Measurements from ENCODE around the gene TXNDC12. TPM values are rescaled to one million over a fixed set of nuclear protein-coding genes. Genes with fewer than 3 reads are reported as not detected.

Gene TXNDC12
- total and polyA plus RNA-seq, 9 of the 15 experiments (the other 6 are each of a cell fraction or from before 2014, with no cell fraction given) = 17.0 to 60.8 (median 37.8) TPM

DNA sequence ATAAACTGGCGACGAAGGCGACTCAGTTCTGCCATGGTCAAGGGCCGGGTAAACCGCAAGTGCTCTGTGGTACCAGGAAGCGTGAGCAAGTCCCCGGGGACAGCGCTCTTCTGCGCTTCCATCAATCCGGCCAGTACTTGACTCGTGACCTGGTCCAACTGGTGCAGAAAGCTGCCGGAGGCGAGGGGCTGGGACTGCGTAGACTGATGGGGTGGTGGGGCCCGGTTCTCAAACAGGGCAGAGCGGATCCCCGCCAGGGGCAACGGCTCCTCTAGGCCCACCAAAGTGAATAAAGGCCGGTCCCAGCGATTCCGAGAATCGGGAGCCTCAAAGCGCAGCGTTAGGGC is 22.2 kb downstream of the TXNDC12 start (continued):
- peak; percentile 6 for TF ChIP-seq HNRNPLL (IDR thresholded peaks at IDR 0.05; ENCODE audit: low read depth, low read length, poor library complexity, severe bottlenecking)
- TF ChIP-seq, protein P1, sequence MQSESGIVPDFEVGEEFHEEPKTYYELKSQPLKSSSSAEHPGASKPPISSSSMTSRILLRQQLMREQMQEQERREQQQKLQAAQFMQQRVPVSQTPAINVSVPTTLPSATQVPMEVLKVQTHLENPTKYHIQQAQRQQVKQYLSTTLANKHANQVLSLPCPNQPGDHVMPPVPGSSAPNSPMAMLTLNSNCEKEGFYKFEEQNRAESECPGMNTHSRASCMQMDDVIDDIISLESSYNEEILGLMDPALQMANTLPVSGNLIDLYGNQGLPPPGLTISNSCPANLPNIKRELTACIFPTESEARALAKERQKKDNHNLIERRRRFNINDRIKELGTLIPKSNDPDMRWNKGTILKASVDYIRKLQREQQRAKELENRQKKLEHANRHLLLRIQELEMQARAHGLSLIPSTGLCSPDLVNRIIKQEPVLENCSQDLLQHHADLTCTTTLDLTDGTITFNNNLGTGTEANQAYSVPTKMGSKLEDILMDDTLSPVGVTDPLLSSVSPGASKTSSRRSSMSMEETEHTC (IDR thresholded peaks at IDR 0.05) = peak; percentile 61
- TF ChIP-seq BHLHE40 (IDR thresholded peaks at IDR 0.05; ENCODE audit: low read length) = peak; percentile 69; the same call in 1 of the 2 replicates
- peak; percentile 57; the same call in 1 of the 2 replicates for TF ChIP-seq CREM (IDR thresholded peaks at IDR 0.05; ENCODE audit: low read depth)
- TF ChIP-seq NEUROD1 (IDR thresholded peaks at IDR 0.05; ENCODE audit: borderline replicate concordance, low read depth, low read length, partially characterized antibody) = peak; percentile 5
- peak; percentile 98 for TF ChIP-seq ZSCAN29 (IDR thresholded peaks at IDR 0.05)
- TF ChIP-seq PCBP2 (IDR thresholded peaks at IDR 0.05; ENCODE audit: low read depth, low read length, poor library complexity, severe bottlenecking) = no peak
- TF ChIP-seq ETV5 (CRISPR knock-in tag; IDR thresholded peaks at IDR 0.05; ENCODE audit: low read depth) = 0 out of 2 replicates have a peak, but pooled peaks have one; percentile 47
- TF ChIP-seq RBM22 (IDR thresholded peaks at IDR 0.05; ENCODE audit: low read depth, low read length, poor library complexity, severe bottlenecking) = no peak
- TF ChIP-seq, protein P2, sequence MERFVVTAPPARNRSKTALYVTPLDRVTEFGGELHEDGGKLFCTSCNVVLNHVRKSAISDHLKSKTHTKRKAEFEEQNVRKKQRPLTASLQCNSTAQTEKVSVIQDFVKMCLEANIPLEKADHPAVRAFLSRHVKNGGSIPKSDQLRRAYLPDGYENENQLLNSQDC (CRISPR knock-in tag; IDR thresholded peaks at IDR 0.05) = no peak
- TF ChIP-seq CHD1 (IDR thresholded peaks at IDR 0.05; ENCODE audit: low read length) = peak; percentile 64
- 0 out of 4 replicates have a peak, but pooled peaks of 1 of the 2 experiments have one; percentile 4 for TF ChIP-seq SIN3A (IDR thresholded peaks at IDR 0.05; ENCODE audit: borderline replicate concordance in 2 of 2, control insufficient read depth in 1 of 2, low read depth in 2 of 2, low read length in 2 of 2)
- TF ChIP-seq, protein P3, sequence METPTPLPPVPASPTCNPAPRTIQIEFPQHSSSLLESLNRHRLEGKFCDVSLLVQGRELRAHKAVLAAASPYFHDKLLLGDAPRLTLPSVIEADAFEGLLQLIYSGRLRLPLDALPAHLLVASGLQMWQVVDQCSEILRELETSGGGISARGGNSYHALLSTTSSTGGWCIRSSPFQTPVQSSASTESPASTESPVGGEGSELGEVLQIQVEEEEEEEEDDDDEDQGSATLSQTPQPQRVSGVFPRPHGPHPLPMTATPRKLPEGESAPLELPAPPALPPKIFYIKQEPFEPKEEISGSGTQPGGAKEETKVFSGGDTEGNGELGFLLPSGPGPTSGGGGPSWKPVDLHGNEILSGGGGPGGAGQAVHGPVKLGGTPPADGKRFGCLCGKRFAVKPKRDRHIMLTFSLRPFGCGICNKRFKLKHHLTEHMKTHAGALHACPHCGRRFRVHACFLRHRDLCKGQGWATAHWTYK (CRISPR knock-in tag; IDR thresholded peaks at IDR 0.05) = no peak
- no peak for TF ChIP-seq ZNF639 (CRISPR knock-in tag; conservative IDR thresholded peaks at IDR 0.05 in 1 of 2, IDR thresholded peaks at IDR 0.05 in 1 of 2)
- TF ChIP-seq CREB1 (IDR thresholded peaks at IDR 0.05) = peak; percentile 31; the same call in 1 of the 2 replicates
- TF ChIP-seq CREB1 (CRISPR knock-in tag; IDR thresholded peaks at IDR 0.05) = no peak
- TF ChIP-seq STAT6 (CRISPR knock-in tag; IDR thresholded peaks at IDR 0.05) = no peak
- TF ChIP-seq KDM1A (IDR thresholded peaks at IDR 0.05) = 0 out of 4 replicates have a peak, but pooled peaks of 1 of the 2 experiments have one; percentile 10
